H1 (cell line): ENCODE measurements around the gene ACTRT3. TPM values are rescaled to one million over a fixed set of nuclear protein-coding genes. Genes with fewer than 3 reads are reported as not detected.

ENCODE experiments used
- CTCF ChIA-PET: fragments of 300-600 bp; sonication (Branson Sonifier 250); formaldehyde crosslinking; loops from one replicate; lab custom pipeline; 2021; ENCODE audit not compliant: partially characterized antibody; lab: Charles Lee
- POLR2A ChIA-PET: fragments of 300-600 bp; sonication (Branson Sonifier 250); formaldehyde crosslinking; loops from one replicate; lab custom pipeline; 2021; ENCODE audit warnings: inconsistent platforms; ENCODE audit not compliant: partially characterized antibody; lab: Charles Lee
- DNase-seq, 2 experiments: peaks; one replicate each; pipeline versions ENCODE4 v3.0.0 to v3.0.0-alpha.2; 2010 to 2022; ENCODE audit warnings: low spot score in 2 of 2, low read depth in 1 of 2, mixed read lengths in 1 of 2
- FAIRE-seq: peaks from 2 replicates; lab custom pipeline; 2011; peaks lifted over from hg19 to GRCh38; lab: Jason Lieb, UNC
- H2AFZ ChIP-seq: 2 replicates; pipeline ENCODE4 v1.8.1; 2012; ENCODE audit warnings: low read length, inconsistent platforms
- H2AK5ac ChIP-seq: 2 replicates; pipeline ENCODE4 v1.6.1; 2013; ENCODE audit warnings: low read depth, low read length
- H2BK120ac ChIP-seq: replicated peaks from 2 replicates; pipeline ENCODE3; 2013; ENCODE audit warnings: low read depth, low read length, inconsistent platforms
- H2BK12ac ChIP-seq: 2 replicates; pipeline ENCODE4 v1.6.1; 2013; ENCODE audit warnings: low read depth, low read length
- H2BK15ac ChIP-seq: 2 replicates; pipeline ENCODE4 v1.6.1; 2013; ENCODE audit warnings: low read length
- H2BK20ac ChIP-seq: 2 replicates; pipeline ENCODE4 v1.6.1; 2013; ENCODE audit warnings: low read length
- H2BK5ac ChIP-seq: 2 replicates; pipeline ENCODE4 v1.6.1; 2013; ENCODE audit warnings: low read depth, low read length
- H3K14ac ChIP-seq: 2 replicates; pipeline ENCODE4 v1.6.1; 2013; ENCODE audit warnings: inconsistent platforms; ENCODE audit not compliant: insufficient read length
- H3K18ac ChIP-seq: 2 replicates; pipeline ENCODE4 v1.6.1; 2013; ENCODE audit warnings: low read length; ENCODE audit errors: extremely low read depth
- H3K23ac ChIP-seq: 2 replicates; pipeline ENCODE4 v1.6.1; 2013; ENCODE audit warnings: inconsistent platforms; ENCODE audit not compliant: insufficient read length
- H3K23me2 ChIP-seq: 2 replicates; pipeline ENCODE4 v1.6.1; 2013; ENCODE audit warnings: low read depth, low read length
- H3K27ac ChIP-seq: 2 replicates; pipeline ENCODE4 v1.6.1; 2011; ENCODE audit warnings: low read depth, low read length, inconsistent platforms
- H3K27me3 ChIP-seq, 4 experiments: replicated peaks in 1 of 4; 1 replicate in 1 of 4; 2 replicates in 3 of 4; pipeline versions ENCODE4 v1.6.1 to v1.8.1; 2011 to 2013; ENCODE audit warnings: low read length in 3 of 4, mild to moderate bottlenecking in 3 of 4, inconsistent platforms in 2 of 4, mixed read lengths in 2 of 4, moderate library complexity in 1 of 4; ENCODE audit not compliant: control insufficient read depth in 3 of 4, insufficient read depth in 3 of 4; ENCODE audit errors: extremely low read depth in 1 of 4
- H3K36me3 ChIP-seq, 4 experiments: 2 replicates each; pipeline versions ENCODE4 v1.6.1 to v1.8.1; 2011 to 2013; ENCODE audit warnings: mild to moderate bottlenecking in 4 of 4, low read length in 3 of 4, moderate library complexity in 2 of 4, control low read depth in 1 of 4, inconsistent platforms in 1 of 4; ENCODE audit not compliant: insufficient read depth in 4 of 4, control insufficient read depth in 2 of 4
- H3K4ac ChIP-seq: replicated peaks from 2 replicates; pipeline ENCODE3; 2013; ENCODE audit warnings: low read length, low read depth, mixed read lengths, inconsistent platforms; ENCODE audit not compliant: insufficient read length
- H3K4me1 ChIP-seq, 4 experiments: replicated peaks in 1 of 4; 1 replicate in 1 of 4; 2 replicates in 3 of 4; pipeline versions ENCODE4 v1.6.1 to v1.8.1; 2011 to 2013; ENCODE audit warnings: low read length in 3 of 4, inconsistent platforms in 2 of 4, mixed read lengths in 1 of 4; ENCODE audit not compliant: insufficient read depth in 4 of 4, control insufficient read depth in 3 of 4
- H3K4me2 ChIP-seq, 2 experiments: 2 replicates each; pipeline versions ENCODE4 v1.6.1 to v1.8.1; 2011 to 2013; ENCODE audit warnings: low read depth in 2 of 2, low read length in 2 of 2, control low read depth in 1 of 2, inconsistent platforms in 1 of 2, mild to moderate bottlenecking in 1 of 2; ENCODE audit not compliant: insufficient read depth in 1 of 2
- H3K4me3 ChIP-seq, 4 experiments: fragments of 200-600, 300-600 bp in 1 of 4; sonication (generic), shearing (Covaris generic), sonication (Bioruptor Twin) in 1 of 4; 2 replicates each; pipeline versions ENCODE4 v1.5.1 to v1.8.1; 2011 to 2016; ENCODE audit warnings: low read length in 4 of 4, low read depth in 3 of 4, control low read depth in 2 of 4, inconsistent platforms in 2 of 4, mild to moderate bottlenecking in 2 of 4, mixed read lengths in 1 of 4, moderate library complexity in 1 of 4; ENCODE audit not compliant: insufficient read depth in 2 of 4; ENCODE audit errors: extremely low read depth in 1 of 4
- H3K56ac ChIP-seq: replicated peaks from 2 replicates; pipeline ENCODE3; 2013; ENCODE audit warnings: low read depth, mild to moderate bottlenecking, mixed read lengths, low read length, inconsistent platforms; ENCODE audit not compliant: insufficient read length
- H3K79me1 ChIP-seq: 2 replicates; pipeline ENCODE4 v1.6.1; 2013; ENCODE audit warnings: low read depth, low read length, control low read depth
- H3K79me2 ChIP-seq, 2 experiments: 2 replicates each; pipeline versions ENCODE4 v1.6.1 to v1.8.1; 2012 to 2013; ENCODE audit warnings: low read length in 2 of 2, mild to moderate bottlenecking in 2 of 2, inconsistent platforms in 1 of 2; ENCODE audit not compliant: insufficient read depth in 2 of 2, control insufficient read depth in 1 of 2
- H3K9ac ChIP-seq, 4 experiments: replicated peaks in 1 of 4; 1 replicate in 1 of 4; 2 replicates in 3 of 4; pipeline versions ENCODE4 v1.6.1 to v1.8.1; 2011 to 2013; ENCODE audit warnings: low read depth in 3 of 4, low read length in 3 of 4, control low read depth in 2 of 4, mild to moderate bottlenecking in 2 of 4, moderate library complexity in 2 of 4, inconsistent platforms in 1 of 4; ENCODE audit errors: extremely low read depth in 1 of 4
- H3K9me3 ChIP-seq, 2 experiments: 2 replicates each; pipeline versions ENCODE4 v1.6.1 to v1.8.1; 2012 to 2013; ENCODE audit warnings: mild to moderate bottlenecking in 2 of 2, moderate library complexity in 2 of 2, control low read depth in 1 of 2, inconsistent platforms in 1 of 2, low read depth in 1 of 2, low read length in 1 of 2, mixed read lengths in 1 of 2; ENCODE audit not compliant: insufficient read depth in 2 of 2
- H4K20me1 ChIP-seq, 2 experiments: replicated peaks in 1 of 2; 2 replicates each; pipeline versions ENCODE3 to v1.8.1; 2011 to 2013; ENCODE audit warnings: inconsistent platforms in 2 of 2, low read length in 2 of 2, mild to moderate bottlenecking in 1 of 2; ENCODE audit not compliant: insufficient read depth in 2 of 2, control insufficient read depth in 1 of 2
- H4K5ac ChIP-seq: 2 replicates; pipeline ENCODE4 v1.6.1; 2013; ENCODE audit warnings: low read length, low read depth, mixed read lengths, inconsistent platforms; ENCODE audit not compliant: insufficient read length
- H4K8ac ChIP-seq: 2 replicates; pipeline ENCODE4 v1.8.0; 2013; ENCODE audit warnings: mild to moderate bottlenecking, moderate library complexity, low read length, inconsistent platforms; ENCODE audit not compliant: insufficient read depth; ENCODE audit errors: extremely low read depth
- H4K91ac ChIP-seq: replicated peaks from 2 replicates; pipeline ENCODE3; 2013; ENCODE audit warnings: low read length, mixed read lengths, inconsistent platforms; ENCODE audit not compliant: insufficient read length
- CREB1 ChIP-seq: IDR thresholded peaks from 2 replicates; pipeline ENCODE4 v1.6.1; 2012; ENCODE audit warnings: inconsistent platforms
- GABPA ChIP-seq: IDR thresholded peaks from 2 replicates; pipeline ENCODE4 v1.6.1; 2011; ENCODE audit warnings: mild to moderate bottlenecking, low read length, moderate library complexity, borderline replicate concordance; ENCODE audit not compliant: insufficient read depth
- HDAC2 ChIP-seq, 2 experiments: fragments of 300-600 bp in 1 of 2; sonication (generic) in 1 of 2; IDR thresholded peaks; 2 replicates each; pipeline ENCODE4 v1.6.1; 2011 to 2012; ENCODE audit warnings: low read depth in 2 of 2, low read length in 2 of 2, mild to moderate bottlenecking in 2 of 2, moderate library complexity in 2 of 2, borderline replicate concordance in 1 of 2, inconsistent platforms in 1 of 2
- JUN ChIP-seq: IDR thresholded peaks from 2 replicates; pipeline ENCODE4 v1.6.1; 2011; ENCODE audit warnings: low read depth, mild to moderate bottlenecking, improper control_type of control experiment, low read length
- JUND ChIP-seq: IDR thresholded peaks from 2 replicates; pipeline ENCODE4 v1.6.1; 2011; ENCODE audit warnings: mild to moderate bottlenecking, improper control_type of control experiment, low read length
- KDM5A ChIP-seq: fragments of 200-600 bp; IDR thresholded peaks from 2 replicates; pipeline ENCODE4 v1.7.1; 2012; ENCODE audit warnings: mild to moderate bottlenecking, low read length, inconsistent platforms, mixed read lengths
- MAFK ChIP-seq: IDR thresholded peaks from 2 replicates; pipeline ENCODE4 v1.6.1; 2012; ENCODE audit warnings: low read depth, mild to moderate bottlenecking, improper control_type of control experiment, low read length
- NANOG ChIP-seq: IDR thresholded peaks from 2 replicates; pipeline ENCODE4 v1.6.1; 2011; ENCODE audit warnings: low read length, low read depth, mild to moderate bottlenecking, inconsistent platforms; ENCODE audit not compliant: insufficient read depth, poor library complexity, severe bottlenecking
- RAD21 ChIP-seq, 2 experiments: IDR thresholded peaks in 1 of 2; conservative IDR thresholded peaks in 1 of 2; 2 replicates each; pipeline ENCODE4 v1.6.1; 2011; ENCODE audit warnings: low read depth in 2 of 2, low read length in 2 of 2, improper control_type of control experiment in 1 of 2, inconsistent platforms in 1 of 2, mild to moderate bottlenecking in 1 of 2, moderate library complexity in 1 of 2
- SAP30 ChIP-seq: fragments of 300-600 bp; sonication (generic); IDR thresholded peaks from 2 replicates; pipeline ENCODE4 v1.7.1; 2012; ENCODE audit warnings: low read length, moderate library complexity, mild to moderate bottlenecking, inconsistent platforms; ENCODE audit not compliant: insufficient read depth, insufficient replicate concordance
- TAF7 ChIP-seq: optimal IDR thresholded peaks from 2 replicates; pipeline ENCODE3; 2011; ENCODE audit warnings: low read depth, mild to moderate bottlenecking, inconsistent platforms, low read length, moderate library complexity, borderline replicate concordance
- TCF12 ChIP-seq: IDR thresholded peaks from 2 replicates; pipeline ENCODE4 v1.6.1; 2011; ENCODE audit warnings: low read depth, mild to moderate bottlenecking, low read length
- WGBS, 2 experiments: shearing (Covaris generic) in 1 of 2; methylation state at CpG; one replicate each; pipeline versions ENCODE4 v1.1.6 to v1.1.7; 2013 to 2015; ENCODE audit warnings: low lambda C conversion rate in 2 of 2, mixed read lengths in 2 of 2, inconsistent platforms in 1 of 2, low coverage in 1 of 2, missing lambda C conversion rate in 1 of 2; ENCODE audit not compliant: insufficient replicate concordance in 2 of 2, insufficient coverage in 1 of 2, insufficient read length in 1 of 2; ENCODE audit errors: extremely low coverage in 1 of 2, missing lambda C conversion rate in 1 of 2; 5-methylcytosine and 5-hydroxymethylcytosine counted together
- polyA plus RNA-seq, 7 experiments: library from polyadenylated mRNA; depleted of rRNA in 3 of 7; stranded (reverse) in 5 of 7; unstranded in 2 of 7; fragments of >200 nt in 5 of 7; fragments of 200-250 nt in 2 of 7; gene quantifications; 1 replicate in 5 of 7; 2 replicates in 1 of 7; 4 replicates in 1 of 7; pipeline versions ENCODE4 v1.2.1 to v1.2.3, GENCODE V29; 2011 to 2013; ENCODE audit warnings: missing spikeins in 2 of 7, mixed read lengths in 2 of 7
- total RNA-seq: library from RNA; stranded (reverse); fragmentation: NEBNext Ultra II Directional; extraction: Animal tissue kit (Norgen Biotek cat#: 25700); gene quantifications from 2 replicates; pipeline ENCODE4 v1.2.1, GENCODE V29; 2021
- TF ChIP-seq, protein P1 (sequence below): IDR thresholded peaks from 2 replicates; pipeline ENCODE4 v1.6.1; 2012; ENCODE audit warnings: inconsistent platforms

Gene ACTRT3
- total and polyA plus RNA-seq, 2 of the 8 experiments (the other 6 are each of a cell fraction or from before 2014, with no cell fraction given), result 3.4 to 5.9 TPM

DNA sequence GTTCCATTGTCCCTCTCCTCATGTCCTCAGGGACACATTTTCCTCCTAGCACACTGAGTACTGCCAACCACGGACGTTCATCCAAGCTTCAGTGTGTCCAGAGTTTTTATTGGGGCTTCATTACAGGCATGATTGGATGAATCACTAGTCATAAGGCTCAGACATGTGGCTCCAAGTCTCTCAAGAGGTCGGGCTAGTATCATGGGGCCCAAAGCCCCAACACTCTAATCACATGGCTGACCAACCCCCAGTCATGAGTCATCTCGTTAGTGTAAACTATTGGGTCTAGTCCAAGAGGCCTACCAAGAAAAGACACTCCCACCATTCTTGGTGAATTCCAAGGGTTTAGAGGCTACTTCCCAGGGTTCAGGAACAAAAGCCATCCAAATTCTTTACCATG lies 8.9 kb downstream of the ACTRT3 start:
- H3K27ac ChIP-seq, result no peak overlapping the region
- no peak overlapping the region for H3K4me3 ChIP-seq
- no peak overlapping the region for H4K8ac ChIP-seq
- H4K91ac ChIP-seq, result no peak overlapping the region
- no peak overlapping the region for H3K4me2 ChIP-seq
- ChIA-PET POLR2A (no interaction called here), CTCF (interaction anchor here (0.7 to 2.5 kb wide), 5 partner anchors 11 to 284 kb away, joined by 3 to 7 read pairs (median 3); partner anchors contain the start of gene MYNN)
- H4K20me1 ChIP-seq, result no peaks in the 10 kb centered on the region
- H2BK20ac ChIP-seq, result no peak overlapping the region
- H2BK5ac ChIP-seq, result no peak overlapping the region
- H3K36me3 ChIP-seq, result no peaks in the 10 kb centered on the region
- H2BK120ac ChIP-seq, result no peak overlapping the region
- peaks cover 0 to 3% of the 10 kb centered on the region in 2 experiments; a peak in 1 of 4 replicates for H3K9me3 ChIP-seq
- H3K4ac ChIP-seq, result no peak overlapping the region
- no peak overlapping the region for H2BK15ac ChIP-seq
- H3K18ac ChIP-seq, result no peak overlapping the region
- H2AFZ ChIP-seq, result no peak overlapping the region
- H2BK12ac ChIP-seq, result no peak overlapping the region
- H3K23me2 ChIP-seq, result peaks cover 4% of the 10 kb centered on the region; the same call in 1 of the 2 replicates
- no peak overlapping the region for H3K56ac ChIP-seq
- H3K27me3 ChIP-seq, result no peaks in the 10 kb centered on the region
- H2AK5ac ChIP-seq, result no peak overlapping the region
- no peak overlapping the region for H3K9ac ChIP-seq
- 91% methylated on average over 4 of the region's 4 CpGs; no CpG with 5 or more reads in 1 of the 2 experiments for WGBS, 2 experiments
- H3K14ac ChIP-seq, result no peak overlapping the region
- no peak for DNase-seq
- no peak overlapping the region for H3K23ac ChIP-seq
- H3K79me2 ChIP-seq, result no peaks in the 10 kb centered on the region
- no peaks in the 10 kb centered on the region for H3K79me1 ChIP-seq
- peaks cover 0 to 2% (median 0%) of the 10 kb centered on the region in 4 experiments; a peak in 3 of 7 replicates for H3K4me1 ChIP-seq
- no peak overlapping the region for H4K5ac ChIP-seq
- no peak for FAIRE-seq
- TF ChIP-seq SAP30, result no peak
- no peak for TF ChIP-seq RAD21 (IDR thresholded peaks at IDR 0.05 in 1 of 2, conservative IDR thresholded peaks at IDR 0.05 in 1 of 2; ENCODE audit: low read depth in 2 of 2, low read length in 2 of 2)
- TF ChIP-seq MAFK, result no peak
- TF ChIP-seq GABPA, result no peak
- TF ChIP-seq KDM5A, result no peak
- no peak for TF ChIP-seq TCF12
- no peak for TF ChIP-seq HDAC2 (IDR thresholded peaks at IDR 0.05; ENCODE audit: borderline replicate concordance in 1 of 2, low read depth in 2 of 2, low read length in 2 of 2)
- TF ChIP-seq TAF7, result no peak
- TF ChIP-seq NANOG, result no peak
- no peak for TF ChIP-seq JUND
- no peak for TF ChIP-seq JUN
- no peak for TF ChIP-seq CREB1
- TF ChIP-seq, protein P1, sequence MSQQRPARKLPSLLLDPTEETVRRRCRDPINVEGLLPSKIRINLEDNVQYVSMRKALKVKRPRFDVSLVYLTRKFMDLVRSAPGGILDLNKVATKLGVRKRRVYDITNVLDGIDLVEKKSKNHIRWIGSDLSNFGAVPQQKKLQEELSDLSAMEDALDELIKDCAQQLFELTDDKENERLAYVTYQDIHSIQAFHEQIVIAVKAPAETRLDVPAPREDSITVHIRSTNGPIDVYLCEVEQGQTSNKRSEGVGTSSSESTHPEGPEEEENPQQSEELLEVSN, result no peak
